Glomerular visceral epithelial cell (primary cell): ENCODE data around the gene CHAD.
A peak's percentile ranks its signal among the peaks of the same experiment; 100 is the strongest.
"Not testable (repeated sequence)": the region's sequence is repeated elsewhere in the genome, so short reads cannot be mapped to it uniquely, and the experiment has no call there.

Source experiments
- DNase-seq: peaks from one replicate; pipeline ENCODE4 v3.0.0-alpha.2; 2016; ENCODE audit errors: extremely low spot score

Gene CHAD

GRCh38 chr17:50493744-50494143, 25.1 kb upstream of the CHAD start:
- DNase-seq: no peak

DNA sequence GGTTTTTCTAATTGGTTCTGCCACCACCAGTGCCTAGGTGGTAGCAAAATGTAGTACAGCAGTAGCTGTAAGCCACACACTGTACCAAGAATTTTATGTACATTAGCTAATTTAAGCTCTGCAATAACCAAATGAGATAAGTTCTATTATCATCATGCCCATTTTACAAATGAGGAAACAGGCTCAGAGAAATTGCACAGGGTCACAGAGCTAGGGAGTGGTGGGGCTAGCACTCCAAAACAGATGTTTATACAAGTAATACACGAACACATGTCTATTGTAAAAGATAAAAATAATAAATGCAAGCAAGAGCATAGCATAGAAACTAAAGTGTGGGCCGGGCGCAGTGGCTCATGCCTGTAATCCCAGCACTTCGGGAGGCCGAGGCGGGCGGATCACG, 23.5 kb upstream of the CHAD start:
- DNase-seq: no peak

- DNase-seq: no peak
Observed at GRCh38 chr17:50491505-50491904, 22.8 kb upstream of the CHAD start.

DNA sequence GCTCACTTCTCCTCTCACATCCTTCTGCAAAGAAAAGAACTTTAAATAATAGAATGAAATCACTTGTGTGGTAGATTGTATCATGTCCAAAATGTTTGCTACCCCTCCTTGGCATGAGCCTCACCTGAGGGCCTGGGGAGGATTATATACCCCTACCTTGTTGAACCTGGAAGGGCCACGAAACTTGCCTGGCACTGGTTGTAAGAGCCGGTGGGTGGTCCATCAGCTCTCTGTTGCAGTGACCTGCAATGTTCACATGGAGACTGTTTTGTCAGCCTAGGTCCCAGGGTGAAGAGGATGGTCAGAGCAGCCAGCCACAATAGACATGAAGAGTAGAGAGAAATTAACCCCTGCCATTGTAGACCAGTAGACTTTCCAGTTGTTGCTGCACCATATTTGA, 20.2 kb upstream of the CHAD start:
- DNase-seq: no peak

GRCh38 chr17:50487213-50488096, 18.8 kb upstream of the CHAD start:
- peak; percentile 43 for DNase-seq

DNA sequence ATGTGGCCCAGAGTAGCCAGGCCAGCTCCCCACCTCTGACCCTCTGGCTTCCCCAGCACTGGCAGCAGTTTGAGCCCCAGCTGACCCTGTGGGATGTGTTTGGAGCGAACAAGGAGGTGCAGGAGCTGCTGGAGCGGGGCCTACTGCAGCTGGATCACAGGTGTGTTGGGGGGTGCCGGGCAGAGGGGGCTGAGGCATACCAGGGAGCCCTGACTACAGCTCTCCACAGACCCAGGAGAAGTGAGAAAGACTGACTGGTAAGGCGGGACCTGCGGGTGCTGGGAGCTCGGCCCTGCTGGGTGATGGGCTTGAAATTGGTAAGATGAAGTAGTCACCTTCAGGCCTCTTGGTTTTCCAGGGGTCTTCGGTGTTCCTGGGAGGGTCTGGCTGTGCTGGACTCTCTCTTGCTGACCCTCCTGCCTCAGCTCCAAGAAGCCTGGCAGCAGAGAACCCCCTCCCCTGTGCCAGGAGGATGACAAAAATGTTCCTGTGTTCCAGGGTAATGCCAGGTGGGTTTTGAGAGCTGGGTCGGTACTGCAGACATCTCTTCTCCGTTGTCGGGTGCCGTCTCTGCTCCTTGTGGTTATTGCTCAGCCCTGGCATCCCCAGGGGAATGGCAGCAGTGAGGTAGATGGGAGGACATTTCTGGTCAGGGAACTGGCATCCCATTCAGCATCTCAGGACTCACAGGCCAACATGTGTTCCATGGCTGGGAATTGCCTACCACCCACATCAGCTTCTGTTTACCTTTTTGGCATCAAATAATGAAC, 15.9 kb upstream of the CHAD start:
- no peak for DNase-seq

- DNase-seq: no peak
Observed at GRCh38 chr17:50483266-50483665, 14.6 kb upstream of the CHAD start.

- DNase-seq: peak; percentile 96
Observed at GRCh38 chr17:50482516-50482915, 13.8 kb upstream of the CHAD start.

DNA sequence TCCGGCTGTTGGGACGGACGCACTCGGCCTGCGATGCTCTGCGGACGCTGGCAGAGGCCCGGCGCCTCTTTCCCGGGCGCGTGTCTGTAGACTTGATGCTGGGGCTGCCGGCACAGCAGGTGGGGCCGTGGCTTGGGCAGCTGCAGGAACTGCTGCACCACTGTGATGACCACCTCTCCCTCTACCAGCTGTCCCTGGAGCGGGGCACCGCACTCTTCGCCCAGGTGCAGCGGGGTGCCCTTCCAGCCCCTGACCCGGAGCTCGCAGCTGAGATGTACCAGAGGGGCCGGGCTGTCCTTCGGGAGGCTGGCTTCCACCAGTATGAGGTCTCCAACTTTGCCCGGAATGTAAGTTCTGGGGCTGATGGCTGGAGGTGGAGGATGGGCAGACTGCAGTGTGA, 13.4 kb upstream of the CHAD start:
- DNase-seq: no peak

- DNase-seq: no peak
Observed at GRCh38 chr17:50481648-50482047, 13.0 kb upstream of the CHAD start.

- no peak for DNase-seq
Observed at GRCh38 chr17:50480854-50481490, 12.3 kb upstream of the CHAD start.

- no peak for DNase-seq
Observed at GRCh38 chr17:50480142-50480764, 11.6 kb upstream of the CHAD start.

DNA sequence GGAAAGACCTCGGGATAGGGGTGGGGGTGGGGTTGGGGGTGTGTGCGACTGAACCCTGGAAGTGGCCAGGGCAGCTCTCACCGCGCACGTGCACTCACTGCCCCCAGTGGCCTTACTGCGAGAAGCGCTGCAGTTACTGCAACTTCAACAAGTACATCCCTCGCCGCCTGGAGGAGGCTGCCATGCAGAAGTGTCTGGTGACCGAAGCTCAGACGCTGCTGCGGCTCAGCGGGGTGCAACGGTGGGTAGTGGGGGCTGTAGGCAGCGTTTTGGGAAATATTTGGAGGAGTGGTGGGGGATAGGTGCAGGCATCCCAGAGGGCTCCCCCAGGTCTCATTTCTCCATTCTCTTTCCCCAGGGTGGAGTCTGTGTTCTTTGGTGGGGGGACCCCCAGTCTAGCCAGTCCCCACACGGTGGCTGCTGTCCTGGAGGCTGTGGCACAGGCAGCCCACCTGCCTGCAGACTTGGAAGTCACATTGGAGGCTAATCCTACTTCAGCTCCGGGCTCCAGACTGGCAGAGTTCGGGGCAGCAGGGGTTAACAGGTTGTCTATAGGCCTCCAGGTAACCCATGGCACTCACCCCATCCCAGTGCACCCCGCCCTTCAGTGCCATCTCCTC, 11.0 kb upstream of the CHAD start:
- DNase-seq: peak; percentile 82

DNA sequence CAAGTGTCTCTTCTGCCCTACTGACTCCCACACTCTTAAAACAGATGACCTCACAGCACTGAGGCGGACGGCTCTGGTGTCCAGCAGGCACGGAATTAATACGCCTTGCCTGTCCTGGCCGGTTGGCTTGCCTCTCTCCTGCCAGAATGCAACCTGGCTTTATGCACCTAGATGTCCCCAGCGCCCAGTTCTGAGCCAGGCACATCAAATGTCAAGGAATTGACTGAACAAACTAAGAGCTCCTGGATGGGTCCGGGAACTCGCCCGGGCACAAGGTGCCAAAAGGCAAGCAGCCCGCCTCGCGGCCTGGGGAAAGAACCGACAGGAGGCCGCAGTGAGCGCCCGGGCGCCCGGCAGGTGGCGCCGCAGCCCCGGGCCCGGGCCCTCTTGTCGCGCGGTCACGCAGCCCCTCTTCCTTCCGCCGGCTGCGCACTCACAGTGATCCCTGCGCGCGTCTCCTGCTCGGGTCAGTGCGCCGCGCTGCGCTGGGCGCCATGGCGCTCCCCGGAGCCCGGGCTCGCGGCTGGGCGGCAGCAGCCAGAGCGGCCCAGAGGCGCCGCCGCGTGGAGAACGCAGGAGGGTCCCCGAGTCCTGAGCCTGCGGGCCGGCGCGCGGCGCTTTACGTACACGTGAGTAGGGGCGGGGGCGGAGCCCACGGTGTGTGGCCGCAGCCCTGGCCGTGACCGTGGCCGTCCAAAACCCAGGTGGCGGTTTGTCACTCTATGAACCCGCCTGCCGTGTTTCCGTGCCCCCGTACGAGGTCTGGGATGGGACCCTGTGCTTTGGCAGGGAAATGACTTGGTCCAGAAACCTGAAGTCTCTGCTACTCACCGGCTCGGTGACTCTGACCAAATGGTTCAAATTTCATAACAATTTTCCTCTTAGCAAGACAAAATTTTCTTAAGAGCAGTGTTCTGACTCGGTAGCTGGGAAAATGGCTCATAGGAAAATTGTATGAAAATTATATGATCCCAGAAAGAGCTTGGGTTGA, 10.0 kb upstream of the CHAD start, which contains the start of gene RSAD1:
Gene RSAD1 (plus strand): TSS at position 470 of the 991 bp plus-strand sequence. CDS start 25 bp downstream, at position 495.
- DNase-seq: peak; percentile 92

- no peak for DNase-seq
Observed at GRCh38 chr17:50477976-50478375, 9.3 kb upstream of the CHAD start.

DNA sequence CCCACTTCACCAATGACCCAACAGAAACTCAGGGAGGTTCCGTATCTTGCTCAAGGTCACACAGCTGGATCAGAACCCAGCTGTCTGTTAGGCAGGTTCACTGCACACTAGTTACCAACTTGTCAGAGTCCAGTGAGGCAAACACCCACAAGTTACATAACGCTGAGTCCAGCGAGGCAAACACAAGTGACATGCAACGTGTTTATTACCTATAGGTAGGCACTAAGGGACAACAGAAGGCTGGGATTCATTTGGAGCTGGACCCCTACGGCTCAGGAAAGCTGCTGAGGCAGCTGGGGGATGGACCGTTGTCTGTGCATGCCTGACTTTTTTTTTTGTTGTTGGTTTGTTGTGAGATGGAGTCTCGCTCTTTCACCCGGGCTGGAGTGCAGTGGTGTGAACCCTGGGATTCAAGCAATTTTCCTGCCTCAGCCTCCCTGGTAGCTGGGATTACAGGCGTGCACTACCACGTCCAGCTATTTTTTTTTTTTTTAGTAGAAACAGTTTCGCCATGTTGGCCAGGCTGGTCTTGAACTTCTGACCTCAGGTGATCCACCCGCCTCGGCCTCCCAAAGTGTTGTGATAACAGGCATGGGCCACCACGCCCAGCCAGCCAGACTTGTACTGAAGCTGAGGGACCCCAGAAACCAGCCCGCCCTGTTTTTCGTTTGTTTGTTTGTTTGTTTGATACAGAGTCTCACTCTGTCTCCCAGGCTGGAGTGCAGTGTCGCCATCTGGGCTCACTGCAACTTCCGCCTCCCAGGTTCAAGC, 8.1 kb upstream of the CHAD start:
- no peak for DNase-seq

- DNase-seq: not testable (repeated sequence)
Observed at GRCh38 chr17:50475775-50476544, 7.3 kb upstream of the CHAD start.

DNA sequence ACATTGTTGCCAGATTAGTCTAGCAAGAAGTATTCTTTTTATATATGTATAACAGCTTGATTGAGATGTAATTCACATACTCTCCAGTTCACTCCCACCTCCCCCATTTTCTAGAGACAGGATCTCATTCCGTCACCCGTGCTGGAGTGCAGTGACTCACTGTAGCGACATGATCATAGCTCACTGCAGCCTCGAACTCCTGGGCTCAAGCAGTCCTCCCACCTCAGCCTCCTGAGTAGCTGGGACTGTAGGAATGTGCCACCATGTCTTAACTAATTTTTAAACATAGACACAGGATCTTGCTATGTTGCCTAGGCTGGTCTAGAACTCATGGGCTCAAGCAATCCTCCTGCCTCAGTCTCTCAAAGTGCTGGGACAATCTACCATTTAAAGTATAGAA, 6.7 kb upstream of the CHAD start:
- DNase-seq: no peak

GRCh38 chr17:50474523-50474922, 5.8 kb upstream of the CHAD start:
- no peak for DNase-seq
